Measurements from ENCODE around the gene TOGARAM1. TPM values are rescaled to one million over a fixed set of nuclear protein-coding genes. Genes with fewer than 3 reads are reported as not detected.

TOGARAM1 gene
- total and polyA plus RNA-seq, 9 of the 15 experiments (the other 6 are each of a cell fraction or from before 2014, with no cell fraction given): 1.3 to 6.4 (median 3.7) TPM

GRCh38 chr14:44961554-44962333 is at the start of gene TOGARAM1, which contains the start of gene KLHL28 (continued):
- TF ChIP-seq THRA (IDR thresholded peaks at IDR 0.05): no peak
- TF ChIP-seq HEY1 (CRISPR knock-in tag; IDR thresholded peaks at IDR 0.05; ENCODE audit: borderline replicate concordance): no peak
- TF ChIP-seq ZNF282 (CRISPR knock-in tag; IDR thresholded peaks at IDR 0.05): no peak
- TF ChIP-seq POLR2H (tag; IDR thresholded peaks at IDR 0.05; ENCODE audit: low read depth): peak; percentile 53
- no peak for TF ChIP-seq PTBP1 (IDR thresholded peaks at IDR 0.05; ENCODE audit: low read depth, low read length)
- peak; percentile 62 for TF ChIP-seq ETV1 (tag; conservative IDR thresholded peaks at IDR 0.05; ENCODE audit: low read depth)
- TF ChIP-seq PHF8 (IDR thresholded peaks at IDR 0.05; ENCODE audit: borderline replicate concordance, low read length): peak; percentile 72; the same call in 1 of the 2 replicates
- peak; percentile 82 for TF ChIP-seq ZNF766 (CRISPR knock-in tag; conservative IDR thresholded peaks at IDR 0.05)
- no peak for TF ChIP-seq LCOR (CRISPR knock-in tag; IDR thresholded peaks at IDR 0.05)
- no peak for TF ChIP-seq HNRNPUL1 (IDR thresholded peaks at IDR 0.05; ENCODE audit: low read length)
- TF ChIP-seq FOXK2 (conservative IDR thresholded peaks at IDR 0.05 in 1 of 2, IDR thresholded peaks at IDR 0.05 in 1 of 2; ENCODE audit: low read depth in 2 of 2): peak; percentile 92
- no peak for TF ChIP-seq MTA1 (IDR thresholded peaks at IDR 0.05; ENCODE audit: borderline replicate concordance)
- peak; percentile 73 for TF ChIP-seq MTA2 (IDR thresholded peaks at IDR 0.05; ENCODE audit: low read depth)
- TF ChIP-seq ZFX (CRISPR knock-in tag; IDR thresholded peaks at IDR 0.05): peak; percentile 78
- peak; percentile 97 for TF ChIP-seq USF2 (CRISPR knock-in tag; IDR thresholded peaks at IDR 0.05)
- 0 out of 2 replicates have a peak, but pooled peaks have one; percentile 32 for TF ChIP-seq ELF2 (CRISPR knock-in tag; IDR thresholded peaks at IDR 0.05)
- peak; percentile 44 for TF ChIP-seq TBP (optimal IDR thresholded peaks at IDR 0.05; ENCODE audit: low read depth, low read length)
- peak; percentile 98 for TF ChIP-seq RAD51 (IDR thresholded peaks at IDR 0.05; ENCODE audit: borderline replicate concordance, low read depth)
- peak; percentile 95 for TF ChIP-seq HCFC1 (IDR thresholded peaks at IDR 0.05; ENCODE audit: low read depth, low read length)
- no peak for TF ChIP-seq CTCFL (IDR thresholded peaks at IDR 0.05; ENCODE audit: borderline replicate concordance, insufficient read depth, low read depth, low read length, poor library complexity, severe bottlenecking)
- TF ChIP-seq GABPA (tag; conservative IDR thresholded peaks at IDR 0.05; ENCODE audit: low read depth): peak; percentile 98
- no peak for TF ChIP-seq BMI1 (IDR thresholded peaks at IDR 0.05; ENCODE audit: low read length)
- peak; percentile 79 for TF ChIP-seq SAP30 (IDR thresholded peaks at IDR 0.05; ENCODE audit: borderline replicate concordance, insufficient read depth, low read depth, low read length, poor library complexity, severe bottlenecking)
- peak; percentile 54 for TF ChIP-seq NFIC (IDR thresholded peaks at IDR 0.05)
- TF ChIP-seq ZFP1 (CRISPR knock-in tag; IDR thresholded peaks at IDR 0.05): no peak
